Breast epithelium (tissue), 4 donors: ENCODE data around the gene CLDN11. TPM values are rescaled to one million over a fixed set of nuclear protein-coding genes. Genes with fewer than 3 reads are reported as not detected.

Source experiments
- DNase-seq, 2 donors: peaks; one replicate each; pipeline ENCODE4 v3.0.0-alpha.2; 2019; ENCODE audit warnings: low spot score in 2 of 2
- H3K27ac ChIP-seq, 2 donors: fragments of 200-600 bp; sonication (generic) in 1 of 2; one replicate each; pipeline ENCODE4 v1.5.1; 2016 to 2019; ENCODE audit warnings: mild to moderate bottlenecking in 1 of 2
- H3K27me3 ChIP-seq, 2 donors: fragments of 200-600 bp; sonication (generic) in 1 of 2; one replicate each; pipeline versions ENCODE4 v1.5.1 to v1.6.0; 2017 to 2019; ENCODE audit warnings: control low read depth in 1 of 2, mild to moderate bottlenecking in 1 of 2
- H3K36me3 ChIP-seq: fragments of 200-600 bp; one replicate; pipeline ENCODE4 v1.5.1; 2019
- H3K4me1 ChIP-seq, 2 donors: fragments of 200-600 bp; sonication (generic); one replicate each; pipeline ENCODE4 v1.5.1; 2016 to 2019; ENCODE audit warnings: control low read depth in 1 of 2
- H3K4me3 ChIP-seq, 3 donors: fragments of 200-600 bp; sonication (generic); 1 replicate in 2 of 3; 2 replicates in 1 of 3; pipeline ENCODE4 v1.5.1; 2016 to 2019; ENCODE audit warnings: mild to moderate bottlenecking in 3 of 3, moderate library complexity in 2 of 3
- H3K9me3 ChIP-seq, 2 donors: fragments of 200-600 bp; sonication (generic) in 1 of 2; one replicate each; pipeline ENCODE4 v1.5.1; 2016 to 2019; ENCODE audit warnings: control low read depth in 1 of 2
- POLR2A ChIP-seq: fragments of 450-650 bp; IDR thresholded peaks from one replicate; pipeline ENCODE4 v1.6.1; 2016; ENCODE audit warnings: antibody characterized with exemption, mild to moderate bottlenecking, moderate library complexity
- POLR2AphosphoS5 ChIP-seq, 3 donors: sonication (generic); formaldehyde crosslinking; IDR thresholded peaks; one replicate each; pipeline ENCODE4 v1.6.1; 2017; ENCODE audit warnings: antibody characterized with exemption in 3 of 3
- intact Hi-C: fragments of 100-400 bp; cut with DNase I; formaldehyde crosslinking; loops from one replicate; pipeline ENCODE4 v1.15.1; 2023; ENCODE audit warnings: low total_unique reads
- total RNA-seq, 3 donors: library from RNA; depleted of rRNA; stranded (reverse); fragments of >200 nt; gene quantifications; one replicate each; pipeline ENCODE4 v1.1.0, GENCODE V29; 2016
- TF ChIP-seq, protein P1 (sequence below), 3 donors: fragments of 450-650 bp; IDR thresholded peaks; one replicate each; pipeline ENCODE4 v1.5.1; 2016 to 2017; ENCODE audit warnings: antibody characterized with exemption in 3 of 3, mild to moderate bottlenecking in 3 of 3, moderate library complexity in 3 of 3

CLDN11 gene
- total RNA-seq, 3 donors from 2014 or later = 8.2 to 48.4 (median 28.8) TPM

DNA sequence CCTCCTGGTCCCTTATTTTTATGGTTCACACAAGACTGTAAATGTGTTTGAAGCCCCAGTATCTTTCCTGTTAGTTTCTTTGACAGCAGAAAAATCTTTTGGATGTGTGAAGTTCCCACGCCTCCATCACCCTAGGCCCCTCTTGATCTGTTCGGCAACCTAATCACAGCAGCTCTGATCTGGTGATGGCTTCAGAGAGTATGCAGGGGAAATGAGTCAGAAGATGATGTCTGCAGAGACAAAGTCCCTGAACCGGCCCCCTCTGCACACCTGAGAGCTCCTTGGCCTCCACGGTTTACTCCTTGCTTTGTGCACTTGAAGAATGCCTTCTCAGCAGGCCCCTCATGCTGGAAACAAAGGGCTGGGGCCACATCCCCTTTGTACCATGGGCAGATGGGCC, 63.5 kb downstream of the CLDN11 start:
- no peaks in the 10 kb centered on the region for H3K9me3 ChIP-seq
- TF ChIP-seq POLR2A = no peak
- TF ChIP-seq, protein P1, sequence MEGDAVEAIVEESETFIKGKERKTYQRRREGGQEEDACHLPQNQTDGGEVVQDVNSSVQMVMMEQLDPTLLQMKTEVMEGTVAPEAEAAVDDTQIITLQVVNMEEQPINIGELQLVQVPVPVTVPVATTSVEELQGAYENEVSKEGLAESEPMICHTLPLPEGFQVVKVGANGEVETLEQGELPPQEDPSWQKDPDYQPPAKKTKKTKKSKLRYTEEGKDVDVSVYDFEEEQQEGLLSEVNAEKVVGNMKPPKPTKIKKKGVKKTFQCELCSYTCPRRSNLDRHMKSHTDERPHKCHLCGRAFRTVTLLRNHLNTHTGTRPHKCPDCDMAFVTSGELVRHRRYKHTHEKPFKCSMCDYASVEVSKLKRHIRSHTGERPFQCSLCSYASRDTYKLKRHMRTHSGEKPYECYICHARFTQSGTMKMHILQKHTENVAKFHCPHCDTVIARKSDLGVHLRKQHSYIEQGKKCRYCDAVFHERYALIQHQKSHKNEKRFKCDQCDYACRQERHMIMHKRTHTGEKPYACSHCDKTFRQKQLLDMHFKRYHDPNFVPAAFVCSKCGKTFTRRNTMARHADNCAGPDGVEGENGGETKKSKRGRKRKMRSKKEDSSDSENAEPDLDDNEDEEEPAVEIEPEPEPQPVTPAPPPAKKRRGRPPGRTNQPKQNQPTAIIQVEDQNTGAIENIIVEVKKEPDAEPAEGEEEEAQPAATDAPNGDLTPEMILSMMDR (IDR thresholded peaks at IDR 0.05) = no peak
- no peak for TF ChIP-seq POLR2AphosphoS5 (IDR thresholded peaks at IDR 0.05)
- H3K36me3 ChIP-seq = no peaks in the 10 kb centered on the region
- H3K4me1 ChIP-seq = no peaks in the 10 kb centered on the region
- intact Hi-C loops = no loop called here
- no peaks in the 10 kb centered on the region for H3K27me3 ChIP-seq
- DNase-seq = no peak
- no peak overlapping the region for H3K27ac ChIP-seq
- H3K4me3 ChIP-seq = no peak overlapping the region

DNA sequence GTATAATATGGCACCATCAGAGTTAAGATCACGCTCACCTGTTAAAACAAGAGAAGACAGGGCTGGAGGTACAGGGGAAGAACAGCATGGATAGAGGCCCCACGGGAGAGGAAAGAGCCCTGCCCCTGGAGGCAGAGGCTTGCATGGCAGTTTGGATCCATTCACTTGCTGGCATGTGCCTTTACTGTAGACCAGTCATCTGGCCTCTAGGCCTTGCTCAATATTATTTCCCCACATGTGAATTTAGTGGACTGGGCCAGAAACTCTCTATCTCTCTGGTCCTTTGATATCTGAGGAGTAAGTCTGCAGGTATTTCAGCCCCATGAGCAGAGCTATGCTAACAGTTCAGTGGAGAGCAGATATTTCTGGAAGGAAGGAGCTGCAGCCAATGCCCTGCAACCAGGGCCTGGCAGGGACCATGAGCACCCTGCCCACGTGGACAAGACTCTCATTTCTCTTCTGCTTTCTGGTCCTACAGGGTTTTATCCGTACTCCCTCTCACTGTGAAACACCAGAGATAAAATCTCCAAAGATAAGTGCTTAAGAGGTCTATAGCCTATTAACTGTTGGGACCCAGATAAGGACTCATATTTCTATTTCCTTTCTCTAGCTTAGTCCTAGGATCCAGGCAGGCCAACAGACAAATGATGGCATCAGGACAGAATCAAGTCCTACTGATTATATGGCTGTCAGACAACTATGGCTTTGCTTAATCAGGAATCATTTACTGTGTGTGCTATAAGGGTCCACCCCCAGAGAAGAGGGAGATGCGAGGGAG, 65.0 kb downstream of the CLDN11 start:
- Histone ChIP-seq H3K4me3 (no peak overlapping the region), H3K9me3 (no peaks in the 10 kb centered on the region), H3K36me3 (no peaks in the 10 kb centered on the region), H3K27ac (peak overlapping the region in 1 of 2 donors; percentile 12), H3K4me1 (no peaks in the 10 kb centered on the region), H3K27me3 (no peaks in the 10 kb centered on the region)
- TF ChIP-seq, protein P1 (IDR thresholded peaks at IDR 0.05) = no peak
- no peak for TF ChIP-seq POLR2A
- no peak for TF ChIP-seq POLR2AphosphoS5 (IDR thresholded peaks at IDR 0.05)
- intact Hi-C loops = no loop called here
- DNase-seq = no peak

Other genes with a start within 250 kb of the CLDN11 start
- 100 to 1,000 TPM in 1 of 3 donors, 10 to 100 TPM in 2; 65.1 to 117 (median 87.2) TPM for gene PHC3, start 237.1 kb upstream of the CLDN11 start, total RNA-seq
- gene PRKCI, start 196.4 kb upstream of the CLDN11 start, total RNA-seq = 10 to 100 TPM; 19.4 to 68.3 (median 61.9) TPM
- 10 to 100 TPM; 37.0 to 64.5 (median 53.1) TPM for gene SKIL, start 61.2 kb upstream of the CLDN11 start, total RNA-seq
- under 1 TPM in 1 of 3 donors, not detected in 2; 0.15 TPM for gene SLC7A14, start 167.2 kb downstream of the CLDN11 start, total RNA-seq